Suprapubic skin (tissue), 4 donors: ENCODE measurements around the gene SCD5. TPM values are rescaled to one million over a fixed set of nuclear protein-coding genes. Genes with fewer than 3 reads are reported as not detected.

Experiments used
- DNase-seq, 2 donors: peaks; one replicate each; pipeline ENCODE4 v3.0.0-alpha.2; 2019; ENCODE audit warnings: low spot score in 2 of 2
- H3K27ac ChIP-seq: fragments of 200-600 bp; sonication (generic); one replicate; pipeline ENCODE4 v1.5.1; 2019
- H3K27me3 ChIP-seq: fragments of 200-600 bp; sonication (generic); one replicate; pipeline ENCODE4 v1.5.1; 2019
- H3K36me3 ChIP-seq: fragments of 200-600 bp; sonication (generic); one replicate; pipeline ENCODE4 v1.5.1; 2019
- H3K4me1 ChIP-seq: fragments of 200-600 bp; sonication (generic); one replicate; pipeline ENCODE4 v1.5.1; 2019
- H3K4me3 ChIP-seq: fragments of 200-600 bp; sonication (generic); one replicate; pipeline ENCODE4 v1.5.1; 2019; ENCODE audit warnings: mild to moderate bottlenecking
- H3K9me3 ChIP-seq: fragments of 200-600 bp; sonication (generic); one replicate; pipeline ENCODE4 v1.5.1; 2019
- CTCF ChIP-seq, 2 donors: fragments of 200-600 bp in 1 of 2; fragments of 450-650 bp in 1 of 2; sonication (generic) in 1 of 2; IDR thresholded peaks; one replicate each; pipeline ENCODE4 v1.5.1; 2016 to 2019; ENCODE audit warnings: antibody characterized with exemption in 2 of 2, mild to moderate bottlenecking in 1 of 2, moderate library complexity in 1 of 2
- EP300 ChIP-seq: sonication (generic); formaldehyde crosslinking; IDR thresholded peaks from one replicate; pipeline ENCODE4 v1.6.1; 2017; ENCODE audit warnings: antibody characterized with exemption
- POLR2A ChIP-seq, 2 donors: fragments of 450-650 bp; IDR thresholded peaks; one replicate each; pipeline ENCODE4 v1.6.1; 2017; ENCODE audit warnings: antibody characterized with exemption in 2 of 2, mild to moderate bottlenecking in 2 of 2, moderate library complexity in 2 of 2
- POLR2AphosphoS5 ChIP-seq, 3 donors: sonication (generic); formaldehyde crosslinking; IDR thresholded peaks; one replicate each; pipeline ENCODE4 v1.6.1; 2017; ENCODE audit warnings: antibody characterized with exemption in 3 of 3
- WGBS: methylation state at CpG from one replicate; pipeline ENCODE4 v1.1.5; 2018; 5-methylcytosine and 5-hydroxymethylcytosine counted together
- total RNA-seq, 4 donors: library from RNA; depleted of rRNA; stranded (reverse); fragments of >200 nt; gene quantifications; one replicate each; pipeline ENCODE4 v1.1.0, GENCODE V29; 2016

SCD5 gene
- total RNA-seq, 4 donors from 2014 or later = 5.6 to 13.2 (median 7.6) TPM

- no peaks in the 10 kb centered on the region for H3K9me3 ChIP-seq
- H3K36me3 ChIP-seq = no peaks in the 10 kb centered on the region
- no peak for DNase-seq
- 73% methylated on average over 4 of the region's 4 CpGs for WGBS
- no peaks in the 10 kb centered on the region for H3K4me1 ChIP-seq
- no peaks in the 10 kb centered on the region for H3K27me3 ChIP-seq
- TF ChIP-seq POLR2AphosphoS5 (IDR thresholded peaks at IDR 0.05) = no peak
- H3K27ac ChIP-seq = no peak overlapping the region
- no peak overlapping the region for H3K4me3 ChIP-seq
These were observed 204.1 kb downstream of the SCD5 start for GRCh38 chr4:82594456-82594855.

- WGBS = 73% methylated on average over 5 of the region's 5 CpGs
These were observed 205.2 kb downstream of the SCD5 start for GRCh38 chr4:82593411-82593810.

DNA sequence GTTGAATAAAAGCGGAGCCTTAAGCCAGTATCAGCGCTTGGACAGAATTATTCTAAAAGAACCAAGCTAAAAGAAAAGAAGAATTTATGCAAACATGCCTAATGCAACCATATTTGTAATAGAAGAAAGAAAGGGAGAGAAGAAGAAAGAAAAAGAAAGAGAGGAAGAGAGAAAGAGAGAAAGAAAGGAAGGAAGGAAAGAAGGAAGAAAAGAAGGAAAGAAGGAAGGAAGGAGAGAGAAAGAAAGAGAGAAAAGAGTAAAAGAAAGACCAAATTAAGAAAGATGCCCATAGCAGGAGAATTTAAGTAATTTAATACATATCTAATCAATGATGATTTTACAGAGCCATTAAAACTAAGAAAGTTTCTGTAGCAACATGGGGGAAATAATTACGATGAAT lies 206.0 kb downstream of the SCD5 start:
- DNase-seq = no peak
- no peak overlapping the region for H3K27ac ChIP-seq
- H3K4me1 ChIP-seq = no peaks in the 10 kb centered on the region
- no peaks in the 10 kb centered on the region for H3K9me3 ChIP-seq
- WGBS = 95% methylated on average over 3 of the region's 3 CpGs
- no peaks in the 10 kb centered on the region for H3K27me3 ChIP-seq
- no peak overlapping the region for H3K4me3 ChIP-seq
- H3K36me3 ChIP-seq = no peaks in the 10 kb centered on the region
- TF ChIP-seq CTCF (IDR thresholded peaks at IDR 0.05) = no peak
- no peak for TF ChIP-seq EP300

More at GRCh38 chr4:82593411-82593810, 205.2 kb downstream of the SCD5 start:
- Histone ChIP-seq H3K4me3 (no peak overlapping the region), H3K36me3 (no peaks in the 10 kb centered on the region), H3K27me3 (no peaks in the 10 kb centered on the region), H3K9me3 (no peaks in the 10 kb centered on the region), H3K4me1 (no peaks in the 10 kb centered on the region), H3K27ac (no peak overlapping the region)
- no peak for DNase-seq
- TF ChIP-seq CTCF (IDR thresholded peaks at IDR 0.05) (no peak), EP300 (no peak), POLR2AphosphoS5 (IDR thresholded peaks at IDR 0.05) (no peak), POLR2A (IDR thresholded peaks at IDR 0.05) (no peak)

DNA sequence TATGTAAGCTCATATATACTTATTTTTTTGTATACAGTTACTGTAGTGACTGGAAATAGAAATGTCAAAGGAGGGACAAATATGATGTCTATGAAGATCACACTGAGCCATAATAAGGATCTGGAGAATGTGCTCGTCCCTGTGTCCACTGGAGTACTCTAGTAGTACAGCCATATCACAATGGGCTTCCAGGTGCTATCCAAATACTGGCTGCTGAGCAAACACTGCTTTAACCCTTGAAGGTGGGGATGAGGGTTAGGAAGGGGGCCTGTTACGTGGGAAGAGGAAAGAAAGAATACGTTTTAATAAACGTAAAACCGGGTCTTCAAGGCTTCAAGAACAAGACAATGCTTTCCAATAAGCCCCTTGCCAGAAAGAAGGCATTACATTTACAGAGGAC lies 207.0 kb downstream of the SCD5 start:
- Histone ChIP-seq H3K36me3 (no peaks in the 10 kb centered on the region), H3K4me1 (no peaks in the 10 kb centered on the region), H3K27ac (no peak overlapping the region), H3K27me3 (no peaks in the 10 kb centered on the region), H3K4me3 (no peak overlapping the region), H3K9me3 (no peaks in the 10 kb centered on the region)
- TF ChIP-seq POLR2A (IDR thresholded peaks at IDR 0.05) = no peak
- TF ChIP-seq POLR2AphosphoS5 (IDR thresholded peaks at IDR 0.05) = no peak
- no peak for TF ChIP-seq EP300
- TF ChIP-seq CTCF (IDR thresholded peaks at IDR 0.05) = no peak
- WGBS = 77% methylated on average over 5 of the region's 5 CpGs
- no peak for DNase-seq

- H3K4me3 ChIP-seq = no peak overlapping the region
- TF ChIP-seq POLR2A (IDR thresholded peaks at IDR 0.05) (no peak), POLR2AphosphoS5 (IDR thresholded peaks at IDR 0.05) (no peak), CTCF (IDR thresholded peaks at IDR 0.05) (no peak), EP300 (no peak)
- H3K27me3 ChIP-seq = no peaks in the 10 kb centered on the region
- no peaks in the 10 kb centered on the region for H3K9me3 ChIP-seq
- no peak overlapping the region for H3K27ac ChIP-seq
- 56% methylated on average over 1 of the region's 1 CpG for WGBS
- no peaks in the 10 kb centered on the region for H3K4me1 ChIP-seq
- no peak for DNase-seq
- H3K36me3 ChIP-seq = no peaks in the 10 kb centered on the region
These were observed 208.8 kb downstream of the SCD5 start for GRCh38 chr4:82589756-82590155.

DNA sequence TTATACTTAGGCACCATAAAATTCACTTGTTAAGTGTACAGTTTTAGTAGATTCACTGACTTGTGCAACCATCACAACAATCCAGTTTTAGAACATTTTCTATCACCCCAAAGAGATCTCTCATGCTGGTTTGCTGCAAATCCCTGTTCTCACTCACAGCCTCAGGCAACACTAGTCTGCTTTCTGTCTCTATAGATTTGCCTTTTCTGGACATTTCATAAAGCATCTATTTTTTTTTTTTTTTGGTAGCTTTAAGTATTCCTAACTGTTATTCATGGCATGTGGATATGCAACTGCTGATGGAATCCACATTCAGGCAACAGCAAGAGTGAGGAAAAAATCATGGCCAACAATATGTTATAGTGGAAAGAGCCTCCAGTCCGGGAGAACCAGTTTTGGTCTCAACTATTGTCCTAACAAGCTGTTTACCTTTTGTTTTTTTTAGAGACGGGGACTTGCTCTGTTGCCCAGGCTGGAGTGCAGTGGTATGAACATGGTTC lies 209.8 kb downstream of the SCD5 start:
- DNase-seq = no peak
- no peaks in the 10 kb centered on the region for H3K9me3 ChIP-seq
- H3K36me3 ChIP-seq = no peaks in the 10 kb centered on the region
- 74% methylated on average over 2 of the region's 2 CpGs for WGBS
- H3K27me3 ChIP-seq = no peaks in the 10 kb centered on the region
- no peak overlapping the region for H3K4me3 ChIP-seq
- H3K4me1 ChIP-seq = no peaks in the 10 kb centered on the region
- H3K27ac ChIP-seq = no peak overlapping the region
- TF ChIP-seq EP300 = no peak
- TF ChIP-seq POLR2A (IDR thresholded peaks at IDR 0.05) = no peak
- TF ChIP-seq POLR2AphosphoS5 (IDR thresholded peaks at IDR 0.05) = no peak
- no peak for TF ChIP-seq CTCF (IDR thresholded peaks at IDR 0.05)
